GM21528 (cell line): Measurements from ENCODE around the gene ATXN2.
"Not testable (repeated sequence)": the region's sequence is repeated elsewhere in the genome, so short reads cannot be mapped to it uniquely, and the experiment has no call there.

Source experiments
- ATAC-seq: cut with Tn5 transposase; IDR thresholded peaks from one replicate; pipeline ENCODE4 v1.9.1; 2021; ENCODE audit warnings: mild to moderate bottlenecking, moderate library complexity; ENCODE audit not compliant: unreplicated experiment, low FRiP score

ATXN2 gene

GRCh38 chr12:111598637-111599452 is at the start of gene ATXN2:
TSS of gene ATXN2 (minus strand) at chr12:111599315. CDS start at chr12:111599034, 281 bp downstream.
- ATAC-seq: peak; percentile 57

- no peak for ATAC-seq
Observed at GRCh38 chr12:111645433-111645832, 46.3 kb upstream of the ATXN2 start.

GRCh38 chr12:111643427-111643826 is 44.3 kb upstream of the ATXN2 start:
- no peak for ATAC-seq

- ATAC-seq: no peak
Observed at GRCh38 chr12:111642681-111643426, 43.7 kb upstream of the ATXN2 start.

- ATAC-seq: no peak
Observed at GRCh38 chr12:111640506-111640905, 41.4 kb upstream of the ATXN2 start.

GRCh38 chr12:111638556-111638955 is 39.4 kb upstream of the ATXN2 start:
- no peak for ATAC-seq

- ATAC-seq: no peak
Observed at GRCh38 chr12:111636209-111636945, 37.3 kb upstream of the ATXN2 start.

- no peak for ATAC-seq
Observed at GRCh38 chr12:111635524-111635923, 36.4 kb upstream of the ATXN2 start.

- no peak for ATAC-seq
Observed at GRCh38 chr12:111628505-111629260, 29.6 kb upstream of the ATXN2 start.

- ATAC-seq: no peak
Observed at GRCh38 chr12:111626230-111626629, 27.1 kb upstream of the ATXN2 start.

- no peak for ATAC-seq
Observed at GRCh38 chr12:111624540-111624939, 25.4 kb upstream of the ATXN2 start.

- ATAC-seq: not testable (repeated sequence)
Observed at GRCh38 chr12:111617841-111618240, 18.7 kb upstream of the ATXN2 start.

GRCh38 chr12:111616177-111616623 is 17.1 kb upstream of the ATXN2 start:
- ATAC-seq: no peak

GRCh38 chr12:111607239-111607638 is 8.1 kb upstream of the ATXN2 start:
- ATAC-seq: no peak

- no peak for ATAC-seq
Observed at GRCh38 chr12:111606767-111607230, 7.7 kb upstream of the ATXN2 start.

- no peak for ATAC-seq
Observed at GRCh38 chr12:111605911-111606766, 7.0 kb upstream of the ATXN2 start.

- ATAC-seq: not testable (repeated sequence)
Observed at GRCh38 chr12:111602857-111603256, 3.7 kb upstream of the ATXN2 start.

- ATAC-seq: no peak
Observed at GRCh38 chr12:111602348-111602747, 3.2 kb upstream of the ATXN2 start.

- not testable (repeated sequence) for ATAC-seq
Observed at GRCh38 chr12:111600986-111601385, 1.9 kb upstream of the ATXN2 start.
